NCI-H1105 (cell line): ENCODE data around the gene KLHL25.

Experiments used
- DNase-seq: peaks from one replicate; lab custom pipeline; 2025; lab: John Stamatoyannopoulos, UW

The KLHL25 gene

DNA sequence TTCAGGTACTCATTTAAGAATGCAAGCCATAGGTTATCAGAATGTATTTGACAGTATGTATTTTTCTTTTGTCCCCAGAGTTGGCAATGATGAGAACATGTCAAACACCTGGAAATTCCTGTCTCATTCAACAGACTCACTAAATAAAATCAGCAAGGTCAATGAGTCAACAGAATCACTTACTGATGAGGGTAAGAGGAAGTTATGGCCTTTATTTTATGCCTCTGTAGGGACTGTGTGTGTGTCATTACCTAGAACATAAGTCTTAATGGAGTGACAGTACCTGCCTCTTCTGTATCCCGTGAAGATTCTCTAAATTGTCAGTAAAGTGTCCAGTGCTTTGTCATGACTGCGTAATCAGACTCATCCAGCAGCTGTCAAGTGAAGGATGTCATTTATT, 77.5 kb downstream of the KLHL25 start:
- no peak for DNase-seq

DNA sequence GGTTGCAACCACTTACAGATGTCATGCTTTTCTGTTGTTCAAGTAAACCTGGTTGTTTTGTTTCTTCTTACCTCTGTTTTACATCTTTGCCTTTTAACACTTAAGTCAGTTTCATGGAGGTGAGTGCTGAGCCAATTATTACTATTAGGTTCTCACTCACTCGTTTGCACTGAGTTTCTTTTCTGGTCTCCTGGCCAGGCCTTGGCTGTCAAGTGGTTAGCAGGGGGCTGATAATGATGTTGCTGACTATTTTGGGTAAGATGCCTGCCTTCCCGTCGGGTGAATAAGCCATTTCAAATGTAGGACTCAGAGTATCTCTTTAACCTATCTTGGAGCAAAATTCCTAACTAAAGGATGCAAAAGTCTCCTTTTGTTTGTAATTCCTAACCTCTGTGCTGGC, 78.5 kb downstream of the KLHL25 start:
- no peak for DNase-seq

DNA sequence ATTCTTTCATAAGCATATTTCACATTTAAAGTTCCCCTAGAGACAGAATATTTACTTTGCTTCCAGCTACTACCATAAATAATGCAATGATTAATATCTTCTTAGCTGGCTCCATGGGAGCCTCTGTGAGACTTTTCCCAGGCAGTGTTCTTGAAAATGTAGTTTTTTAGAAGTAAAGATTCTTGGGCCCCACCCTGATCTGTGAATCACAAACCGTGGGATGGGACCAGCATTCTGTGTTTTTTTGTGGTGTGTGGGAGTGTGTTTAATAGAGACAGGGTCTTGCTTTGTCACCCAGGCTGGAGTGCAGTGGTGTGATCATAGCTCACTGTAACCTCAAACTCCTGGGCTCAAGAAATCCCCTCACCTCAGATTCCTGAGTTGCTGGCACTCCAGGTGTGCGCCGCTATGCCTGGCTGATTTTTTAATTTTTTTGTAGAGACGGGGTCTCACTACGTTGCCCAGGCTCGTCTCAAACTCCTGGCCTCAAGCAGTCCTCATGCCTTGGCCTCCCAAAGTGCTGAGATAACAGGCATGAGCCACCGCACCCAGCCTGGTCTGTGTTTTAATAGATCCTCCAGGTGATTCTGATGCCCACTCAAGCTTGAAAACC, 83.0 kb downstream of the KLHL25 start:
- DNase-seq = no peak

DNA sequence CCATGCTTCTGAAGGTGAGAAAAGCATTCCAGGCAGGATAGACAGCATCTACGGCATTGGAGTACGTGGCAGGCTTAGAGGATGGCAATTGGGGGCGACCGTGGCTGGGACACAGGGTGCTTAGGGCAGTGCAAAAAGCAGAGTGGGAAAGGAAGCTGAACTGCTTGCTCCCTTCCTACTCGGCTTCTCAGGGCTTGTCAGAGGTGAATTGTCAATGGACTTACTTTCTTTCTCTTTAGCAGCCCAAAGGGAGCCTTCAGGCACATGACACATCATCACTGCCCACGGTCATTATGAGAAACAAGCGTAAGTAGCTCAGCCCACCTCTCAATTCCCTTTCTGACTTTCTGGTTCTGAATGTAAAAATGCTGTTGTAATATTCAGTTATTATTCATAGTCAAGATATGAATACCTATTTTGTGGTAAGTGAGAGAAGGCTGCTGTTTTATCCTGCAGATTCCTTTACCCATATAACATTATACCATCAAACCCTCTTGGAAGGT, 84.3 kb downstream of the KLHL25 start:
- DNase-seq = no peak
